ENCODE measurements around the gene RBMS1.
A peak's percentile ranks its signal among the peaks of the same experiment; 100 is the strongest.
"Not testable (repeated sequence)": the region's sequence is repeated elsewhere in the genome, so short reads cannot be mapped to it uniquely, and the experiment has no call there.

Gene RBMS1

DNA sequence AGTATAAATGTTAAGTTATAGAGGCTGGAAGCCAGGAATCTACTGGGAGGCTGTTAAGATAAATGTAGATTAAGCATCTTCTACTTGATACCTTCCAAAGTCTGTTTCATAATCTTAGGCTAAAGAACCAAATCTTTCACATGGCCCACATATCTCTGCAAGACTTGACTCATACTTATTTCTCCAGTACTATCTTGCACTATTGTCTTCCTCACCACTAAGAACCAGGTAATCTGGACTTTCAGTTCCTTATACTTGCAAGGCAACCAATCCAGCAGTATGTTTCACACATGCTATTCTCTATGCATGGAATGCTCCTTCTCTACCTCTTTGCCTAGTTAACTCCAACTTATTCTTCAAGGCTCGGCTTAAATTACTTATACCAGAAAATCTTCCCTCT is 62.2 kb downstream of the RBMS1 start:
- DNase-seq, result no peak

DNA sequence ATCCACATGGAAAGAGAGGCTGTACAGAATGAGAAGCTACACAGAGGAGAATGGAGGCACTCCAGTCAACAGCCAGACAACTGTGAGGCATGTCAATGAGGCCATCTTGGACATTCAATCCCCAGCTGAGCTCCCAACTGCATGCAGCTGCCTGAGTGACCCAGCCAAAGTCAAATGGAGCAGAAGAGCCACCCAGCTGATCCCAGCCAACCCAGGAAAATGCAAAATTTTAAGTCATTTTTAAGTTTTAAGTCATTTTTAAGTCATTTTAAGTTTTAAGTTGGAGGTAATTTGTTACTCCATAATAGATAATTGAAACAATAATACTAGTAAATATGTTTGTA is 63.6 kb downstream of the RBMS1 start:
- DNase-seq, result no peak

DNA sequence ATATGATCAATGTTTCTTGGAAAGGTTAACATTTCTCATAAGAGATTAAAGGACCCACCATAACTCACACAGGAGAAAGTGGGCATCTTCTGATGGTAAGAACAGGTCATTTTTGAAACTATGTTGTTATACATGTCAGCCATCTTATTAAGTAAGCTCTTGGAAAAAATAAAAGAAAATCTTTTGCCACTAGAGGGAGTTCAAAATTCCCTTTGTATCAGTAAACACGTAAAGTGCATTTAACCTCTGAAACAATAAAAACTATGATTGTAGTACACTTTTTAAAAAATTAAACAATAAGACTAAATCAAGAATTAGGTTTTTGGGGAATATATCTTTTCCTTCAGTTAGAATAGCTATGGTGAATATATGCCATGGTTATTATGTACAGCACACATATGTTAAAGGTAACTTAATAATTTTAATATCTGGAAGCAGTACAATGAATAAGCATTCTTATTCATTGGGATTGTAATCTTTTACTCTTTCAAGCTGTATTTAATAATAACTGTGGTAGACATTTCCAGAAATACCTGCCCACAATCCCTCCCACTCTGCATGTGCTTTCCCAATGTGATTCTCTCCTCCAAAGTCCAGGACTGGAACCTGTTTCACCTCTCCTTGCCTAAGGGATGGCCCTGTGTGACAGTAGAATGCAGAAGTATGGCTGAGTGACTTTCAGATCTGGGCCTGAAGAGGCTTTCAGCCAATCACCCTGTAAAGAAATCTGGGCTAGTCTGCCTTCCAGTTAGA is 64.2 kb downstream of the RBMS1 start:
- peak; percentile 67 for DNase-seq

GRCh38 chr2:160428405-160428763 is 65.2 kb downstream of the RBMS1 start:
- no peak for DNase-seq

DNA sequence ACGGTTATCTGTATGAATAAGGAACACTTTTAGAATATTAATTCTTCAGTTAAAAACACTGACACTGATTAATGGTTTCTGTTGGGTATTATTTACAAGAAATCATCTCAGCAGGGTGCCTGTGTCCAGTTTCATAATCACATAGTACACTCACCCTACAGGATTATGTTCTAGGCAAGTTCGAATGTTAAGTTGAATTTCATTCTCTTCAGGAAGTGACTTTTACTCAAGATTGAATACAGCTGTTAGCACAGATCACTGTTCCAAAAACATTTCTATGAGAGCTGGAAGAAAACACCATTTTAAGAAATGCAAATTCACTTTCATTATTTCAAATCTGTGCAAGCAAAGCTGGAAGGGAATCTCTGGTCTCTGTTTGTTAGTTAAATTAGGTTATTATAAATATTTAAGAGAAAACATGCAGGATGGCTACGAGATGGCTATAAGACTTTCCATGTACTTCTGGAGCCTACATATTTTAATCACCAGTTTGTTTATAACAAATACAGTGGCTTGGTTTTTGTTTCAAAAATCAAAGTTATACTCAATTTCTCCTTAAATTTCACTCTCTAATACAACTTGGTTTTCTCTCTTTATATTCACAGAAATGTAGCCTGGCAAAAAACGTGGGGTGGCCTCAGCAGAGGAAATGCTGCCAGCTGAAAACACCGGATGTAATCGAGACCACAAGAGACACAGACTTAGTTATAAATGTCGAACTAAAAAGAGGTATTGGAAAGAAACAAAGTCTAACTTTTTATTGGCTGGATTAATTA is 65.8 kb downstream of the RBMS1 start:
- peak; percentile 68 for DNase-seq

DNA sequence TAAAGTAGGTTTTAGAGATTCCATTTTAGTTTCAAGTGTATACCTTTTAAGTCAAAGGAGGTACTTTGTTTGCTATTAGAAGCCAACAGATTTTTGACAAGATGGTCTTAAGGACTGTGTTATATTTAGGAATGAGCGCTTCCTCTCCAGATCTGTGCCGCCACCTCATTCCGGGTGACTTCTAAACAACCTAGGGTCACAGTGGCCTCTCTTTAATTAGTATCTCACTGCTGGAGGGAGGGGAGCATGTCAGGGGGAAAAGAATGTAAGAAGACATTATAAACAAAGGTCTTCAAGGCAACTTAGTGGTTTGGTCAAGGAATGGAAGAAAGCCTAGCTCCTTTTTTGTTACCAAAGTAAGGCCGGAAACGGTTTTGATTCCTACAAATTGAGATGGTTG is 67.0 kb downstream of the RBMS1 start:
- DNase-seq, result no peak

DNA sequence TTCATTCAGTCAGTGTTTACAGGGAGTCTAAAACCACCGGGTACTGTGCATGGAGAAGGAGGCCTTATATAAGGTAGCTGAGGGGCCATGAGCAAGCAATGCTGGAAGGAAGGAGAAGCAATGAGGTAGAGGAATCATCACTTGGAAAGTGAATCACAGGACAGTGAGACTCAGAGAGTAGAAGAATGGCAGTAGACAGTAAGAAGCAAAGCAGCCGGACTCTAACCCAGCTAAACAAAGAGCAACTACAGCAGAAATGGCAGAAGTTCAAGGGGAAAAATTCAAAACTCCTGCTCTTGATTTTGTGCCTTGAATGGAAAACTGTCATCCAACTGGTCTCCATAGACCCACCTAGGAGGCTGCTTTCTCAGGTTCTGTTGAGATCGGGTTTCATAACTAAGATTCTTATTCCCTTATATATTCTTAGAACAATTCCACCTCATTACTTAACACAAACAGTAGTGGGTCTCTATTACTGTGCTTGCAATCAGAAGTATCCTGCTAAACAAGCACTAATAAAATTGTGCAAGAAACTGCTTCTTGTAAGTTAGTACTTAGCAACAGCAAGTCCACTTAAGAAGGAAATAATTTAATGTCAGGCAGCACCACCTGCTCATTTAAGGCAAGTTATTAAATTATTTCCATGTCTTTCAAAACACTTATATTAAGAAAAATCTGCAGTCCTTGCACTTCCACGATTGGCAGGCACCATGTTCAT is 68.0 kb downstream of the RBMS1 start:
- DNase-seq, result no peak

DNA sequence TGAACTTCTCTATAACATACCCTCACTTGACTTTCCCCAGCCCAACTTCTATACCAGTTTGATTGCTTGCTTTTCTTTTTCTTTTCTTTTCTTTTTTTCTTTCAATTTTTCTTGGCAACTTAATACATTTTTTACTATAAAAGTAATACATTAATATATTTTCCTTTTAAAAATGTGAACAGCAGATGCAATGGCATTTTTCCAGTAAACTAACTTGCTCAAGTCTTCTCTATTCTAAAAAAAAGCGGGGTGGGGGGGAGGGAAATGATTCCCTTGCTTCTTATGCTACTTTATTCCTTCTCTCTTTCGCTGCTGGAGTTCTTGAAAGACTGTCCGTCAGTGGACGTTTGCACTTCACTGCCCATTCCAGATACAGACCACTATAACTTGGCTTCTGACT is 70.5 kb downstream of the RBMS1 start:
- DNase-seq, result no peak

GRCh38 chr2:160421646-160422501 is 71.7 kb downstream of the RBMS1 start:
- DNase-seq, result not testable (repeated sequence)

GRCh38 chr2:160420711-160421110 is 72.9 kb downstream of the RBMS1 start:
- DNase-seq, result no peak

GRCh38 chr2:160419776-160420505 is 73.7 kb downstream of the RBMS1 start:
- no peak for DNase-seq

- DNase-seq, result no peak
Observed at GRCh38 chr2:160418853-160419252, 74.8 kb downstream of the RBMS1 start.

GRCh38 chr2:160418398-160418765 is 75.2 kb downstream of the RBMS1 start:
- no peak for DNase-seq

DNA sequence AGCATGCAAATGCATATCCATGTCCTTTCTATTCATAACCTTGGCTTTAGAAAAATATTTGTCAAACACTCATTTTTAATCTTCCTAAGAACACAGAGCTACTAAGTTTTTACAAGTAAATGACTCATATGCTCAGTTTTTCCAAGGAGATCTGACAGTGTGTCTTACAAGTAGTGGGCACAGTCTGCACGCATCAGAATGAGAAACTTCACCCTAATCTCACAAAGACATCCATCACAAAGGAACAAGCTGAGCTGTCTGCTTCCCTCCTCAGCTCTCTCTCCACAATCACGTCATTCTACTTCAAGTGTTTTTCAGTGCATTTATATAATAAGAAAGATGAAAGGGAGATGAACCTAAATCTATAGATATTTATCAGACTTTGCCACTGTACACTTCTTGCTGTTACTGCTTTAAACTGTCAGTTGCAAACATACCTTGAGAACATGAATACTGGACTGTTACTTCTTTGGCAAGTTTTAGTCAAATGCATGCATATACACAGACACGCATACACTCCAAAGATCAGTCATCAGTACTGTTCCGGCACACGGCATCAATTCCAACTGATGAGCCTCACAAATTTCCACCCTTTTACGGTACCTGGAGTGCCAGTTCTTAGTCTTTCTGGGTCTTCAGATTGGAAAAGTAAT is 75.7 kb downstream of the RBMS1 start:
- peak; percentile 91 for DNase-seq

- DNase-seq, result peak; percentile 57
Observed at GRCh38 chr2:160415991-160416390, 77.6 kb downstream of the RBMS1 start.

DNA sequence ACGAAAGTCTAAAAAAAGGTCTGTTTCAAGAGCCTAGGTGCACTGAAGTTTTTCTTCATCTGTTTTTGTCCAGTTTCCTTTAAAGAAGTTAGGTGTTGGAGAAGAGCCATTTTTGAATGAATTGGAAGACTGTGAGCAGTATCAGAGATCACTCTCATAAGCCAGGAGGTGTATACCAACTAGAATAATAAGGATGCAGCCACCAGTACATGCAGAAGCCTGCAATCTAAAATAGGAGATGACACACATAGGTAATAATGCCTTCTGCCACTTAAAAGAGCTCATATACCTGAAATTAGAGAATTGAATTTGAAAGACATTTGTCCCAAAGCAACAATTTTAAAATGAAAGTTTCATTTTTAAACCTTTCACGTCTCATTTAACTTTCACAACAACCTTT is 81.7 kb downstream of the RBMS1 start:
- DNase-seq, result no peak

DNA sequence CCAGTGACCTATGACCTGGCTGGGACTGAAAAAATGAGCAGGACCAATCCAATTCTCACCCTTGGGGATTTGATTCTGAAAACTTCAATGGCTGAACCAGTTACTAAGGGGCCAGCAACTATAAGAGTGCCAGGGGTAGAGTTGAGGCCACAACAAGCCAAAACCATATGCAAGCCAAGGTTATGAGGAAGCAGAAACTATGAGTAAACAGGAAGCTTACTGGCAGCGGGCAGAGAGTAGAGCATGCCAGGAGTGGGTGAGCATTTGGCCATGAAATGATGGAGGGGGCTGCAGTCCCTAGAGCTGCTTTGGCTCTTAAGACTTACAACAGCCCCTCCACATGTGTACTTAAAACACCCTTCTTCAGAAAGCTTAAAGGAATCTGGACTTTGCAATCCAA is 82.4 kb downstream of the RBMS1 start:
- peak; percentile 46 for DNase-seq

DNA sequence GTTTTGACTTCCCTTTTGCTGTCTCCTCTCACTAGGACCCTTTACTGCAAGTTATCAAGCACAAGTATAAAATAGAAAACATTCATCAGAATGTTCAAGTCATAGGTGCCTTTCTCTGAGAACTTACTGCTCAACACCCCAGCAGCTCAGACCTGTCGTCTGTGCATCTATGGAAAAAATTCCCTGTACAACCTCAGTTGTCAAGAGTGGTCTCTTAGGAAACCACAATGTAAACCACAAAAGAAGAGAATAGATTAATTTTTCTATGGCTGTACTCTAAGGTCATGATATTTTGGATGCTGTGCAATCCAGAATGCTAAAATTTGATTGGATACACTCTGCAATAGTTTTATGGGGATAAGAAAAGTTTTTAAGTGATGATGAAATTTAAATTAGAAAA is 84.1 kb downstream of the RBMS1 start:
- no peak for DNase-seq

- peak; percentile 39 for DNase-seq
Observed at GRCh38 chr2:160408959-160409291, 84.7 kb downstream of the RBMS1 start.

GRCh38 chr2:160408173-160408958 is 85.2 kb downstream of the RBMS1 start:
- DNase-seq, result peak; percentile 25

Data from fibroblast of skin of back (primary cell).